ENCODE data around the gene GSTCD. TPM values are rescaled to one million over a fixed set of nuclear protein-coding genes. Genes with fewer than 3 reads are reported as not detected.
A peak's percentile ranks its signal among the peaks of the same experiment; 100 is the strongest.

GSTCD gene, protein sequence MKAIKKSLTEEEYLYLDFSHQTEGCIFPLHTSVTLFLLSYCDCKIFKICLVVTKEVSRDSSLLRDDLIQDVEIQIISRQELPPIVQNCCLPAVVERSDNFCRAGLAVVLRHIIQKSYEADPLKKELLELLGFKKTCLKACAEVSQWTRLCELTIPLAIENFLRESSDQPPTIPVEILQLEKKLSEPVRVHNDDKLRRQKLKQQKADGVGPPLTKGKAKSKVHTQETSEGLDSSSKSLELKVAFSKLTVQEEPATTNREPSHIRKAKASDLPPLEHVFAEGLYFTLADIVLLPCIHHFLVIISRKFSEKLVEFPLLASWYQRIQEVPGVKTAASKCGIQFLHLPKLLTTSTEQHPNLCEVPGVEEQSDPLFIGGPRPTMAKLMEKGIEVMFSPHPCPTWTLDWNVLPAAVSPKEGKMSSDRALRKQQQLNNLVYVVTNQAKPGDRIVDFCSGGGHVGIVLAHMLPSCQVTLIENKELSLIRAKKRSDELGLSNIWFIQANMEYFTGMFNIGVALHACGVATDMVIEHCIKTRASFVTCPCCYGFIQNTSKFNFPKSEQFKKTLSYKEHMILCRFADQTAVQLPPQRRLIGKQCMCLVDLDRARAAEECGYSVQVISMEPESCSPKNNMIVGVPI
- total RNA-seq (1 to 10 TPM; 7.1 to 8.7 TPM), polyA plus RNA-seq (1 to 10 TPM; 1.2 to 1.5 TPM)

DNA sequence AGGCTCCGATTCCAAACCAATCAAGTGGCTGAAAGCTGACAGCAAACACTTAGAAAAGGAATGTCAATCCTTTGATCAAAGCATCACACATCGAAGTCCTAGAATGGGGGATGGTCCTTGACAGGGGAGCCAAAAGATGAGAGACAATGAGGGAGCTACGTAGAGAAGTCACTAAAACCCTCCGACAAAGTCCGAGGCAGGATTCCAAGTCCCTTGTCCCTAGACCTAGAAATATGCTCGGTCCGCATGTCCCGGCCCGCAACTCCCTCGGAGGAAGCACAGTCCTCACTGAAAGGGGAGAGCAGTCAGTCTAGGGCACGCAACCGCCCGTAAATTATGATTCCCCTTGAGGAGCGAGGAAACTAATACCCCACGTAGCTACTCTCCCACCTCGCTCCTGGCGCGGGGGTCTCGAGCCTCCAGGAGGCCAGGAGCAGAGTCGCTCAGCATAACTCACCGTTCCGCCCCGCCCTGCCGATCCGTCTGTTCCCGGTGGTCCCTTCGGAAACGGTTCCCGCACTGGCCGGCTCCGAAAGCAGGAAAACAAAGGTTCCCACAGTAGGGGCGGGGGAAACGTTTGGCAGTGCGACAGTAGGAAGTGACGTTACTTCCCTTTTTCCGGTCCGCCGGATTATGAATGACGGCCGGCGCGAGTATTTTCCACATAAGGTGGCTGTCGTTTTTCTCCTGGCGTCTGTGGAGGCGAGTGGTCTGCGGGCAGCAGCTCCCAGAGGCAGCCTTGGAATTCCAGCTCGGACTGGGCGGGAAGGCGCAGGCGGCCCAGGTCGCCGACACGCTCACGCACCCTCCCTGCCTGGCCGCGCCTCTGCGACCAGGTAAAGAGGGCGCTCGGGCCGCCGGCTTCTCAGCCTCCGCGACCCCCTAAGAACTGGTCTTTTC, at the start of gene GSTCD, which contains the start of gene INTS12:
Gene GSTCD, plus strand, starts transcription at position 604 of the 900 bp plus-strand sequence. CDS start 8,830 bp downstream, outside the sequence.
Gene INTS12, minus strand, starts transcription at position 509 of the 900 bp plus-strand sequence. CDS start 8,684 bp downstream, outside the sequence.
- Histone ChIP-seq H3K4me1 (ENCODE audit: control insufficient read depth in 4 of 4, insufficient read depth in 4 of 4, low read length in 3 of 4) (peaks cover 6 to 30% (median 24%) of the 10 kb centered on the region in 4 donors), H3K27ac (ENCODE audit: low read depth in 1 of 2, low read length in 2 of 2) (peak within 1 kb of the TSS; percentile 83 to 85), H3K36me3 (ENCODE audit: control insufficient read depth in 4 of 4, insufficient read depth in 3 of 4, low read depth in 1 of 4, low read length in 3 of 4) (peaks cover 0 to 3% (median 0%) of the 10 kb centered on the region in 4 donors), H3K9ac (ENCODE audit: low read depth in 1 of 2, low read length in 2 of 2) (peak within 1 kb of the TSS; percentile 93 to 95), H3K4me3 (ENCODE audit: low read depth in 1 of 3, low read length in 3 of 3) (peak within 1 kb of the TSS; percentile 88 to 92 (median 91)), H3K27me3 (ENCODE audit: control insufficient read depth in 4 of 4, insufficient read depth in 4 of 4, low read length in 3 of 4) (no peaks in the 10 kb centered on the region), H3K9me3 (ENCODE audit: control insufficient read depth in 4 of 4, low read length in 3 of 4) (no peaks in the 10 kb centered on the region)
- DNase-seq (ENCODE audit: low spot score), result peak; percentile 91
- under 1% methylated on average over 63 of the region's 63 CpGs for WGBS
- peak; percentile 70 for TF ChIP-seq SP1 (IDR thresholded peaks at IDR 0.05)
- peak; percentile 35 for TF ChIP-seq NR2F2 (IDR thresholded peaks at IDR 0.05)
- peak; percentile 92 for TF ChIP-seq YY1 (IDR thresholded peaks at IDR 0.05)
- TF ChIP-seq, protein P1, sequence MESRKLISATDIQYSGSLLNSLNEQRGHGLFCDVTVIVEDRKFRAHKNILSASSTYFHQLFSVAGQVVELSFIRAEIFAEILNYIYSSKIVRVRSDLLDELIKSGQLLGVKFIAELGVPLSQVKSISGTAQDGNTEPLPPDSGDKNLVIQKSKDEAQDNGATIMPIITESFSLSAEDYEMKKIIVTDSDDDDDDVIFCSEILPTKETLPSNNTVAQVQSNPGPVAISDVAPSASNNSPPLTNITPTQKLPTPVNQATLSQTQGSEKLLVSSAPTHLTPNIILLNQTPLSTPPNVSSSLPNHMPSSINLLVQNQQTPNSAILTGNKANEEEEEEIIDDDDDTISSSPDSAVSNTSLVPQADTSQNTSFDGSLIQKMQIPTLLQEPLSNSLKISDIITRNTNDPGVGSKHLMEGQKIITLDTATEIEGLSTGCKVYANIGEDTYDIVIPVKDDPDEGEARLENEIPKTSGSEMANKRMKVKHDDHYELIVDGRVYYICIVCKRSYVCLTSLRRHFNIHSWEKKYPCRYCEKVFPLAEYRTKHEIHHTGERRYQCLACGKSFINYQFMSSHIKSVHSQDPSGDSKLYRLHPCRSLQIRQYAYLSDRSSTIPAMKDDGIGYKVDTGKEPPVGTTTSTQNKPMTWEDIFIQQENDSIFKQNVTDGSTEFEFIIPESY (IDR thresholded peaks at IDR 0.05), result peak; percentile 72
- TF ChIP-seq FOXA1 (IDR thresholded peaks at IDR 0.05), result no peak
- TF ChIP-seq, protein P2, sequence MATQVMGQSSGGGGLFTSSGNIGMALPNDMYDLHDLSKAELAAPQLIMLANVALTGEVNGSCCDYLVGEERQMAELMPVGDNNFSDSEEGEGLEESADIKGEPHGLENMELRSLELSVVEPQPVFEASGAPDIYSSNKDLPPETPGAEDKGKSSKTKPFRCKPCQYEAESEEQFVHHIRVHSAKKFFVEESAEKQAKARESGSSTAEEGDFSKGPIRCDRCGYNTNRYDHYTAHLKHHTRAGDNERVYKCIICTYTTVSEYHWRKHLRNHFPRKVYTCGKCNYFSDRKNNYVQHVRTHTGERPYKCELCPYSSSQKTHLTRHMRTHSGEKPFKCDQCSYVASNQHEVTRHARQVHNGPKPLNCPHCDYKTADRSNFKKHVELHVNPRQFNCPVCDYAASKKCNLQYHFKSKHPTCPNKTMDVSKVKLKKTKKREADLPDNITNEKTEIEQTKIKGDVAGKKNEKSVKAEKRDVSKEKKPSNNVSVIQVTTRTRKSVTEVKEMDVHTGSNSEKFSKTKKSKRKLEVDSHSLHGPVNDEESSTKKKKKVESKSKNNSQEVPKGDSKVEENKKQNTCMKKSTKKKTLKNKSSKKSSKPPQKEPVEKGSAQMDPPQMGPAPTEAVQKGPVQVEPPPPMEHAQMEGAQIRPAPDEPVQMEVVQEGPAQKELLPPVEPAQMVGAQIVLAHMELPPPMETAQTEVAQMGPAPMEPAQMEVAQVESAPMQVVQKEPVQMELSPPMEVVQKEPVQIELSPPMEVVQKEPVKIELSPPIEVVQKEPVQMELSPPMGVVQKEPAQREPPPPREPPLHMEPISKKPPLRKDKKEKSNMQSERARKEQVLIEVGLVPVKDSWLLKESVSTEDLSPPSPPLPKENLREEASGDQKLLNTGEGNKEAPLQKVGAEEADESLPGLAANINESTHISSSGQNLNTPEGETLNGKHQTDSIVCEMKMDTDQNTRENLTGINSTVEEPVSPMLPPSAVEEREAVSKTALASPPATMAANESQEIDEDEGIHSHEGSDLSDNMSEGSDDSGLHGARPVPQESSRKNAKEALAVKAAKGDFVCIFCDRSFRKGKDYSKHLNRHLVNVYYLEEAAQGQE (IDR thresholded peaks at IDR 0.05), result peak; percentile 85
- TF ChIP-seq RXRA (IDR thresholded peaks at IDR 0.05), result peak; percentile 22 to 49
- TF ChIP-seq, protein P3, sequence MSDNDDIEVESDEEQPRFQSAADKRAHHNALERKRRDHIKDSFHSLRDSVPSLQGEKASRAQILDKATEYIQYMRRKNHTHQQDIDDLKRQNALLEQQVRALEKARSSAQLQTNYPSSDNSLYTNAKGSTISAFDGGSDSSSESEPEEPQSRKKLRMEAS (IDR thresholded peaks at IDR 0.05), result peak; percentile 75
- TF ChIP-seq, protein P4, sequence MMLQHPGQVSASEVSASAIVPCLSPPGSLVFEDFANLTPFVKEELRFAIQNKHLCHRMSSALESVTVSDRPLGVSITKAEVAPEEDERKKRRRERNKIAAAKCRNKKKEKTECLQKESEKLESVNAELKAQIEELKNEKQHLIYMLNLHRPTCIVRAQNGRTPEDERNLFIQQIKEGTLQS (IDR thresholded peaks at IDR 0.05), result no peak
- peak; percentile 34 for TF ChIP-seq FOXA2 (IDR thresholded peaks at IDR 0.05)
- TF ChIP-seq RAD21 (IDR thresholded peaks at IDR 0.05), result peak; percentile 35 to 54
- TF ChIP-seq EGR1 (IDR thresholded peaks at IDR 0.05; ENCODE audit: low read depth in 2 of 2), result peak in 1 of 2 donors; percentile 18
- TF ChIP-seq HNF4A (conservative IDR thresholded peaks at IDR 0.05), result peak; percentile 35 to 38
- TF ChIP-seq TAF1 (conservative IDR thresholded peaks at IDR 0.05), result peak; percentile 42
- peak; percentile 48 to 75 for TF ChIP-seq JUND (IDR thresholded peaks at IDR 0.05)
- TF ChIP-seq, protein P5, sequence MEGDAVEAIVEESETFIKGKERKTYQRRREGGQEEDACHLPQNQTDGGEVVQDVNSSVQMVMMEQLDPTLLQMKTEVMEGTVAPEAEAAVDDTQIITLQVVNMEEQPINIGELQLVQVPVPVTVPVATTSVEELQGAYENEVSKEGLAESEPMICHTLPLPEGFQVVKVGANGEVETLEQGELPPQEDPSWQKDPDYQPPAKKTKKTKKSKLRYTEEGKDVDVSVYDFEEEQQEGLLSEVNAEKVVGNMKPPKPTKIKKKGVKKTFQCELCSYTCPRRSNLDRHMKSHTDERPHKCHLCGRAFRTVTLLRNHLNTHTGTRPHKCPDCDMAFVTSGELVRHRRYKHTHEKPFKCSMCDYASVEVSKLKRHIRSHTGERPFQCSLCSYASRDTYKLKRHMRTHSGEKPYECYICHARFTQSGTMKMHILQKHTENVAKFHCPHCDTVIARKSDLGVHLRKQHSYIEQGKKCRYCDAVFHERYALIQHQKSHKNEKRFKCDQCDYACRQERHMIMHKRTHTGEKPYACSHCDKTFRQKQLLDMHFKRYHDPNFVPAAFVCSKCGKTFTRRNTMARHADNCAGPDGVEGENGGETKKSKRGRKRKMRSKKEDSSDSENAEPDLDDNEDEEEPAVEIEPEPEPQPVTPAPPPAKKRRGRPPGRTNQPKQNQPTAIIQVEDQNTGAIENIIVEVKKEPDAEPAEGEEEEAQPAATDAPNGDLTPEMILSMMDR (IDR thresholded peaks at IDR 0.05; ENCODE audit: low read depth, low read length, missing input control), result no peak
- no peak for TF ChIP-seq HNF4G (IDR thresholded peaks at IDR 0.05)
- peak; percentile 98 to 99 for TF ChIP-seq GABPA (IDR thresholded peaks at IDR 0.05 in 1 of 2, conservative IDR thresholded peaks at IDR 0.05 in 1 of 2)
